GM12892 (cell line): ENCODE data around the gene PMPCA.
A peak's percentile ranks its signal among the peaks of the same experiment; 100 is the strongest.

ENCODE experiments used
- POLR2A ChIP-seq: IDR thresholded peaks from 2 replicates; pipeline ENCODE4 v1.6.1; 2011; ENCODE audit warnings: low read depth, low read length, control low read depth
- POLR2AphosphoS5 ChIP-seq: IDR thresholded peaks from 2 replicates; pipeline ENCODE4 v1.6.1; 2011; ENCODE audit warnings: low read depth, low read length, control low read depth
- TAF1 ChIP-seq: IDR thresholded peaks from 2 replicates; pipeline ENCODE4 v1.6.1; 2011; ENCODE audit warnings: low read depth, mild to moderate bottlenecking, control low read depth, low read length, borderline replicate concordance

GRCh38 chr9:136421791-136422190, 11.3 kb downstream of the PMPCA start:
- TF ChIP-seq TAF1 (no peak), POLR2A (peak; percentile 41; the same call in 1 of the 2 replicates), POLR2AphosphoS5 (no peak)
